Measurements from ENCODE around the gene DAB2IP.

The DAB2IP gene

DNA sequence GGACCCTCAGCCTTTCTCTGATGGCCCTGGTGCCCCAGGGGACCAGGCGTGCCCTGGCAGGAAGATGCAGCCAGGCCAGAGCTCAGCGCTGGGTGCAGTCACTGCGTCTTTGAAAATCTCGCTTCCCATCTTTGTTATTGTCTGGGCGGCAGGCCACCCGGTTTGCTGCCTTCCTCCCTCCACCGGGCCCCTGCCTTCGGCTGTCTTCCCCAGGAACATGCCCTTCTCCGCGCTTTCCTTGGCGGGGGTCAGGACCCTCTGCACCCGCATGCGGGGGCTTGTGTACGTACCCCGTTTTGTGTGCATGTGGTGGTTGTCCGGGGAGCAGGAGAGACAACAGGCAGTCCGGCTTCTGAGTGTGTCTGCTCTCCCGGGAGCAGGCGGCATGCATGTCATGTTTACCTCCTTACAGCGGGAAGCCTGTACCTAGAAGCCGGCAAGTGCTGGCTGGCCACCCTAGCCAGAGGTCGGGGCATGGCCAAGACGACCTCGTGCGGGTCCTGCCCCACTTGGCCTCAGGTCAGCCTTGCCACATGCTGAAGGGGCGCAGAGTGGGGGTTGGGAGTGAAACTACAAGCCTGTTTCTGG is 49.5 kb downstream of the DAB2IP start:
- no peaks in the 10 kb centered on the region for H3K79me2 ChIP-seq (ENCODE audit: insufficient read depth, low read length)
- H3K9me2 ChIP-seq (ENCODE audit: low read depth, low read length), result no peaks in the 10 kb centered on the region
- H3K27me3 ChIP-seq (ENCODE audit: insufficient read depth, low read length), result no peaks in the 10 kb centered on the region
- H3K9ac ChIP-seq (ENCODE audit: low read length), result no peak overlapping the region; the same call in 1 of the 2 replicates
- peak overlapping the region; percentile 67 for H3K4me3 ChIP-seq (ENCODE audit: low read depth, low read length, poor library complexity, severe bottlenecking)
- H3K4me2 ChIP-seq (ENCODE audit: low read length), result peak overlapping the region; percentile 78
- H3K27ac ChIP-seq (ENCODE audit: low read depth, low read length, poor library complexity, severe bottlenecking), result no peak overlapping the region
- no peaks in the 10 kb centered on the region for H3K9me3 ChIP-seq (ENCODE audit: low read length)
- H3K4me1 ChIP-seq (ENCODE audit: insufficient read depth, low read length, severe bottlenecking), result peaks cover 37% of the 10 kb centered on the region
- H2AFZ ChIP-seq (ENCODE audit: low read length), result no peak overlapping the region
- no peaks in the 10 kb centered on the region for H3K36me3 ChIP-seq (ENCODE audit: insufficient read depth, low read length)
- TF ChIP-seq EZH2 (IDR thresholded peaks at IDR 0.05; ENCODE audit: borderline replicate concordance, low read length), result no peak
- TF ChIP-seq, protein P1, sequence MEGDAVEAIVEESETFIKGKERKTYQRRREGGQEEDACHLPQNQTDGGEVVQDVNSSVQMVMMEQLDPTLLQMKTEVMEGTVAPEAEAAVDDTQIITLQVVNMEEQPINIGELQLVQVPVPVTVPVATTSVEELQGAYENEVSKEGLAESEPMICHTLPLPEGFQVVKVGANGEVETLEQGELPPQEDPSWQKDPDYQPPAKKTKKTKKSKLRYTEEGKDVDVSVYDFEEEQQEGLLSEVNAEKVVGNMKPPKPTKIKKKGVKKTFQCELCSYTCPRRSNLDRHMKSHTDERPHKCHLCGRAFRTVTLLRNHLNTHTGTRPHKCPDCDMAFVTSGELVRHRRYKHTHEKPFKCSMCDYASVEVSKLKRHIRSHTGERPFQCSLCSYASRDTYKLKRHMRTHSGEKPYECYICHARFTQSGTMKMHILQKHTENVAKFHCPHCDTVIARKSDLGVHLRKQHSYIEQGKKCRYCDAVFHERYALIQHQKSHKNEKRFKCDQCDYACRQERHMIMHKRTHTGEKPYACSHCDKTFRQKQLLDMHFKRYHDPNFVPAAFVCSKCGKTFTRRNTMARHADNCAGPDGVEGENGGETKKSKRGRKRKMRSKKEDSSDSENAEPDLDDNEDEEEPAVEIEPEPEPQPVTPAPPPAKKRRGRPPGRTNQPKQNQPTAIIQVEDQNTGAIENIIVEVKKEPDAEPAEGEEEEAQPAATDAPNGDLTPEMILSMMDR (IDR thresholded peaks at IDR 0.05; ENCODE audit: low read length), result no peak
- no peaks in the 10 kb centered on the region for H4K20me1 ChIP-seq (ENCODE audit: insufficient read depth, low read length)
- no peaks in the 10 kb centered on the region for H3F3A ChIP-seq (ENCODE audit: insufficient read depth, low read length)

DNA sequence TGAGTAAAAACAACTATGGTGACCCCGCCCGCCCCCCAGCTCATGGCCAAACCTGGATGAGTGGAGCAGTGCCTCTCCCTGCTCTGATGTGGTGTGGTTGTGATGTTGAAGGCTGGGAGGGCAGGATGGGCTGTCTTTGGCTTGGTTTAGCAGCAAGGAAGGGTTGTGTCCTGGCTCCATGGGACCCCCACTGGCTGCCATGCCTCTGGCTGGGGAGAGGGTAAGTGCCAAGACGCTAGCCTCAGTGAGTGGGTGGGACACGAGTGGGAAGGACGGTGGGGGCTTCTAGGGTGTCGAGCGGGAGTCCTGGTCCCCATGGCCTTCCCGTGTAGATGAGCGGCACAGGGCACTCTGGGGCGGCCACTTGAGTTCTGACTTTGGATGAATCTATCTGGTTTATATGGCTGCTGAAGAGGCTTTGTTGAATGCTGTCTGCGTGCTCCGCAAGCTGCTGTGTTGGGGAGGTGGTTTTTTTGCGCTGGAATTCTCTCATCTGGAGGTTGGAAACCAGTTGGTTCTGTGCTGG is 50.4 kb downstream of the DAB2IP start:
- H3K4me2 ChIP-seq (ENCODE audit: low read length), result no peak overlapping the region
- no peak overlapping the region for H3K4me3 ChIP-seq (ENCODE audit: low read depth, low read length, poor library complexity, severe bottlenecking)
- no peaks in the 10 kb centered on the region for H4K20me1 ChIP-seq (ENCODE audit: insufficient read depth, low read length)
- no peaks in the 10 kb centered on the region for H3K79me2 ChIP-seq (ENCODE audit: insufficient read depth, low read length)
- H3K27ac ChIP-seq (ENCODE audit: low read depth, low read length, poor library complexity, severe bottlenecking), result no peak overlapping the region
- peaks cover 40% of the 10 kb centered on the region for H3K4me1 ChIP-seq (ENCODE audit: insufficient read depth, low read length, severe bottlenecking)
- H3K27me3 ChIP-seq (ENCODE audit: insufficient read depth, low read length), result no peaks in the 10 kb centered on the region
- no peak overlapping the region for H2AFZ ChIP-seq (ENCODE audit: low read length)
- no peaks in the 10 kb centered on the region for H3K9me3 ChIP-seq (ENCODE audit: low read length)
- no peaks in the 10 kb centered on the region for H3K9me2 ChIP-seq (ENCODE audit: low read depth, low read length)
- TF ChIP-seq, protein P1 (IDR thresholded peaks at IDR 0.05; ENCODE audit: low read length), result no peak
- no peak for TF ChIP-seq EZH2 (IDR thresholded peaks at IDR 0.05; ENCODE audit: borderline replicate concordance, low read length)
- no peaks in the 10 kb centered on the region for H3K36me3 ChIP-seq (ENCODE audit: insufficient read depth, low read length)
- no peak overlapping the region for H3K9ac ChIP-seq (ENCODE audit: low read length)
- H3F3A ChIP-seq (ENCODE audit: insufficient read depth, low read length), result no peaks in the 10 kb centered on the region

DNA sequence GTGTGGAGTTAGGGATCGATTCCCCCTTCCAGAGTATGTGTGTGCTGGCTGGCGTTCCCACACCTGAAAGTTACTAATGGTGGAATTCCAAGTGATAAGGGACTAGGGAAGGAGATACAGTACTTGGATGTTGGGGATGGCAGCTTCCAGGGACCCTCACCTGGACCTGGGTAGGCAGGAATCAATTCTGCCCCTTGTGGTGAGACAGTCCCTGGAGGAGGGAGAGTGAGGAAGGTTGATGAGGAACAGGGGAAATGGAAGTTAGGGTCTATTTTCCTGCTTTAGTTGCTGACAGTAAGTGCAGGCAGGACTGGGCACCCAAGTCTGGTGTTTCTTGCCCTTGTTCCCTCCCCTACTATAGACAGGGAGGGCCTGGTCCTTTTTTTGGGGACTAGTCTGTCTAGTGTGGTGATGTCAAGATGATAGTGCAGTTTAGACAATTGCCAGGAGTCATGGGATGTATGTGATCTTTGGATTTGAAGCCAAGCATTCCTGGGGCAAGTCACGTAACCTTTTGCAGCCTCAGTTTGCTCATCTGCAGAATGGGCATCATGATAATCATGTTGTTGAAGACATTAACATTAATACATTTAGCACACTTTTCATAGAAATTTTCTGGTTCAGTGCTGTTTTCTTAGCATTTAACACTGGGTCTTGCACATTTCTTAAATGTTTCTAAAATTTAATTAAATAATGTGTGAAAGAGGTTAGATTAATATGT is 51.7 kb downstream of the DAB2IP start:
- Histone ChIP-seq H3K36me3 (ENCODE audit: insufficient read depth, low read length) (no peaks in the 10 kb centered on the region), H3K4me3 (ENCODE audit: low read depth, low read length, poor library complexity, severe bottlenecking) (no peak overlapping the region), H3K9ac (ENCODE audit: low read length) (no peak overlapping the region), H4K20me1 (ENCODE audit: insufficient read depth, low read length) (no peaks in the 10 kb centered on the region), H3K4me1 (ENCODE audit: insufficient read depth, low read length, severe bottlenecking) (peaks cover 42% of the 10 kb centered on the region), H3F3A (ENCODE audit: insufficient read depth, low read length) (no peaks in the 10 kb centered on the region), H3K4me2 (ENCODE audit: low read length) (no peak overlapping the region), H2AFZ (ENCODE audit: low read length) (no peak overlapping the region), H3K9me3 (ENCODE audit: low read length) (no peaks in the 10 kb centered on the region), H3K9me2 (ENCODE audit: low read depth, low read length) (no peaks in the 10 kb centered on the region), H3K27me3 (ENCODE audit: insufficient read depth, low read length) (no peaks in the 10 kb centered on the region), H3K27ac (ENCODE audit: low read depth, low read length, poor library complexity, severe bottlenecking) (no peak overlapping the region), H3K79me2 (ENCODE audit: insufficient read depth, low read length) (no peaks in the 10 kb centered on the region)
- TF ChIP-seq, protein P1 (IDR thresholded peaks at IDR 0.05; ENCODE audit: low read length), result peak; percentile 22; the same call in 1 of the 2 replicates
- no peak for TF ChIP-seq EZH2 (IDR thresholded peaks at IDR 0.05; ENCODE audit: borderline replicate concordance, low read length)

All from OCI-LY1 (cell line).